OCI-LY7 (cell line): ENCODE measurements around the gene TRIM59.

Source experiments
- EZH2phosphoT487 ChIP-seq: fragments of 200-600 bp; sonication (generic); IDR thresholded peaks from 2 replicates; pipeline ENCODE4 v1.6.1; 2018; ENCODE audit warnings: low read depth, borderline replicate concordance, mild to moderate bottlenecking, mixed run types, antibody characterized with exemption, low read length, moderate library complexity, mixed read lengths
- TF ChIP-seq, protein P1 (sequence below): fragments of 200-600 bp; sonication (generic); conservative IDR thresholded peaks from 2 replicates; pipeline ENCODE4 v1.5.1; 2014; ENCODE audit warnings: mild to moderate bottlenecking, antibody characterized with exemption, low read length, moderate library complexity, mixed read lengths

DNA sequence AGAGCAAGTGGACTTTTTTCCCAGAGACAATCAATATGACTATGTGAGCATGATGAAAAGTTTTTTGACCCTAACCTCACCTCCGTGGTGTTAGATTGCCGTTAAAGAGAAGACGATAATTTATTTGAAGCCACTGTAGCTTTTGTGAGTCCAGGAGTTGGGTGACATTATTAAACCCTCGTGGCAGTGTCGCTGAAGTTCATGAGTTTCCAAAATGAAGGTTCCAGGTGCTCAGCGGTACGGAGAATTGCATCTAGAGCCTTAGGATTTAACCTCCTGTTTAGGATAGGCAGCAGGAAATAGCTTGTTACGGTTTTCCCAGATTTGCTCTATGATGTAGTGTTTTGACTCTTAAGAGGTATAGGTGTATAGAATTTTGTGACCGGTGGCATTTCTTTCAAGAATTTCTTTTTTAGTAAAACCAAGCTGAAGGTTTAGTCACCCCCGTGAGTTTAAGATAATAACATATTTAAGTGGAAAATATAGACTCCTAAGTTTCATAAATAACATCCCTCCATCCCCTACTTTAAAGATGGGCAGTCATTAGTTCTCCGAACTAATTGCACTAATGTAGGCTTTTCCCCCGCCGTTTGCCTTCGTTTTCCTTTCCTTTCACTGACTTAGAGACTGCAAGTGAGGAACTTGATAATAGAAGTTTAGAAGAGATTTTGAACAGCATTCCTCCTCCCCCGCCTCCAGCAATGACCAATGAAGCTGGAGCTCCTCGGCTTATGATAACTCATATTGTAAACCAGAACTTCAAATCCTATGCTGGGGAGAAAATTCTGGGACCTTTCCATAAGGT is 48.1 kb downstream of the TRIM59 start:
- TF ChIP-seq, protein P1, sequence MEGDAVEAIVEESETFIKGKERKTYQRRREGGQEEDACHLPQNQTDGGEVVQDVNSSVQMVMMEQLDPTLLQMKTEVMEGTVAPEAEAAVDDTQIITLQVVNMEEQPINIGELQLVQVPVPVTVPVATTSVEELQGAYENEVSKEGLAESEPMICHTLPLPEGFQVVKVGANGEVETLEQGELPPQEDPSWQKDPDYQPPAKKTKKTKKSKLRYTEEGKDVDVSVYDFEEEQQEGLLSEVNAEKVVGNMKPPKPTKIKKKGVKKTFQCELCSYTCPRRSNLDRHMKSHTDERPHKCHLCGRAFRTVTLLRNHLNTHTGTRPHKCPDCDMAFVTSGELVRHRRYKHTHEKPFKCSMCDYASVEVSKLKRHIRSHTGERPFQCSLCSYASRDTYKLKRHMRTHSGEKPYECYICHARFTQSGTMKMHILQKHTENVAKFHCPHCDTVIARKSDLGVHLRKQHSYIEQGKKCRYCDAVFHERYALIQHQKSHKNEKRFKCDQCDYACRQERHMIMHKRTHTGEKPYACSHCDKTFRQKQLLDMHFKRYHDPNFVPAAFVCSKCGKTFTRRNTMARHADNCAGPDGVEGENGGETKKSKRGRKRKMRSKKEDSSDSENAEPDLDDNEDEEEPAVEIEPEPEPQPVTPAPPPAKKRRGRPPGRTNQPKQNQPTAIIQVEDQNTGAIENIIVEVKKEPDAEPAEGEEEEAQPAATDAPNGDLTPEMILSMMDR = no peak
- no peak for TF ChIP-seq EZH2phosphoT487
